Calu3 (cell line): ENCODE measurements around the gene TSPAN15. TPM values are rescaled to one million over a fixed set of nuclear protein-coding genes. Genes with fewer than 3 reads are reported as not detected.
A peak's percentile ranks its signal among the peaks of the same experiment; 100 is the strongest.

Experiments
- BruUV-seq: library from RNA; stranded (reverse); fragments of 400-500 nt; replicated peaks from 2 replicates; lab custom pipeline; 2021; lab: Mats Ljungman, UMichigan
- CTCF ChIA-PET: fragments of 300-600 bp; sonication (Branson Sonifier 250); formaldehyde crosslinking; loops from one replicate; lab custom pipeline; 2022; ENCODE audit warnings: antibody characterized with exemption; lab: Charles Lee
- DNase-seq: peaks from one replicate; pipeline ENCODE4 v3.0.0; 2022
- H3K27ac Mint-ChIP-seq: one replicate; pipeline ENCODE4 v1.8.0; 2022; ENCODE audit warnings: mixed read lengths; ENCODE audit not compliant: unreplicated experiment
- H3K27me3 Mint-ChIP-seq: one replicate; pipeline ENCODE4 v1.8.0; 2022; ENCODE audit warnings: mixed read lengths; ENCODE audit not compliant: unreplicated experiment
- H3K36me3 Mint-ChIP-seq: one replicate; pipeline ENCODE4 v1.8.0; 2022; ENCODE audit warnings: mild to moderate bottlenecking, moderate library complexity, mixed read lengths; ENCODE audit not compliant: insufficient read depth, unreplicated experiment
- H3K4me1 Mint-ChIP-seq: one replicate; pipeline ENCODE4 v1.8.0; 2022; ENCODE audit warnings: mild to moderate bottlenecking, low read depth, mixed read lengths; ENCODE audit not compliant: unreplicated experiment
- H3K4me3 Mint-ChIP-seq: one replicate; pipeline ENCODE4 v1.8.0; 2022; ENCODE audit warnings: mild to moderate bottlenecking, low read depth, moderate library complexity, mixed read lengths; ENCODE audit not compliant: unreplicated experiment
- H3K9me3 Mint-ChIP-seq: one replicate; pipeline ENCODE4 v1.8.0; 2022; ENCODE audit warnings: low read depth, mixed read lengths; ENCODE audit not compliant: unreplicated experiment
- intact Hi-C: fragments of 100-400 bp; cut with micrococcal nuclease; formaldehyde crosslinking; loops from one replicate; pipeline ENCODE4 v1.10.0; 2022; ENCODE audit not compliant: unreplicated experiment
- total RNA-seq: library from RNA; stranded (reverse); gene quantifications from 2 replicates; pipeline ENCODE4 v1.2.3, GENCODE V29; 2022
- TF ChIP-seq, protein P1 (sequence below): fragments of 200-600 bp; IDR thresholded peaks from one replicate; pipeline ENCODE4 v1.8.0; 2022; ENCODE audit warnings: antibody characterized with exemption; ENCODE audit not compliant: unreplicated experiment

TSPAN15 gene
- total RNA-seq, 1 experiment from 2014 or later = 137 TPM

DNA sequence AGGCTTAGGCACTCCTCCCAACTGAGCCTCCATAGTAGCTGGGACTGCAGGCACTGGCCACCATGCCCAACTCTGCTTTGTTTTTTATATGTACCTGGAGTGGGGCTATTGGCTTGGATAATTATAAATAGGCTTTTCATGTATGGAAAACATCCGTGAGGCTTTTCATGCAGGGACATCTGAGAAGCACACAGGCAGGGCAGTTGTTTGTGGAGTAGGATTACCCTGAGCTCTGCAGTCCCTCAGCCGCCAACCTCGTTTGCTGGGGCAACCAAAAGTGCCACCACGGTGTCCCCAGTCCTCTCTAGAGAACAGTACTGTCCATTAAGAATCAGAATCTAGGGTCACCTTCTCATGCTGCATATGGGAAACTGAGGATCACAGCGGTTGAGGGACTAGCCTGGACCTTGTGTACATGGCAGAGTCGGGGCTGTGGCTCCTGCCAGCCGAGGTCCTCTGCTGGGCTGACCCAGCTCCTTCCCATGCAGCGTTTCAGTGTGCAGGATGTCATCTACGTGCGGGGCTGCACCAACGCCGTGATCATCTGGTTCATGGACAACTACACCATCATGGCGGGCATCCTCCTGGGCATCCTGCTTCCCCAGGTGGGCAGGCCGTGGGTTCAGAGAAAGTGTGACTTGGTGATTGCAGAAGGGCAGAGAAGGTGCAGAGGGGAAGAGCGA is 54.5 kb downstream of the TSPAN15 start:
- no peaks in the 10 kb centered on the region for H3K4me1 Mint-ChIP-seq
- no peak for DNase-seq
- intact Hi-C loops = no loop called here
- no peaks in the 10 kb centered on the region for H3K9me3 Mint-ChIP-seq
- peaks cover 37% of the 10 kb centered on the region for H3K36me3 Mint-ChIP-seq
- TF ChIP-seq, protein P1, sequence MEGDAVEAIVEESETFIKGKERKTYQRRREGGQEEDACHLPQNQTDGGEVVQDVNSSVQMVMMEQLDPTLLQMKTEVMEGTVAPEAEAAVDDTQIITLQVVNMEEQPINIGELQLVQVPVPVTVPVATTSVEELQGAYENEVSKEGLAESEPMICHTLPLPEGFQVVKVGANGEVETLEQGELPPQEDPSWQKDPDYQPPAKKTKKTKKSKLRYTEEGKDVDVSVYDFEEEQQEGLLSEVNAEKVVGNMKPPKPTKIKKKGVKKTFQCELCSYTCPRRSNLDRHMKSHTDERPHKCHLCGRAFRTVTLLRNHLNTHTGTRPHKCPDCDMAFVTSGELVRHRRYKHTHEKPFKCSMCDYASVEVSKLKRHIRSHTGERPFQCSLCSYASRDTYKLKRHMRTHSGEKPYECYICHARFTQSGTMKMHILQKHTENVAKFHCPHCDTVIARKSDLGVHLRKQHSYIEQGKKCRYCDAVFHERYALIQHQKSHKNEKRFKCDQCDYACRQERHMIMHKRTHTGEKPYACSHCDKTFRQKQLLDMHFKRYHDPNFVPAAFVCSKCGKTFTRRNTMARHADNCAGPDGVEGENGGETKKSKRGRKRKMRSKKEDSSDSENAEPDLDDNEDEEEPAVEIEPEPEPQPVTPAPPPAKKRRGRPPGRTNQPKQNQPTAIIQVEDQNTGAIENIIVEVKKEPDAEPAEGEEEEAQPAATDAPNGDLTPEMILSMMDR = no peak
- CTCF ChIA-PET = no interaction called here
- no peak overlapping the region for H3K27ac Mint-ChIP-seq
- H3K27me3 Mint-ChIP-seq = no peaks in the 10 kb centered on the region
- H3K4me3 Mint-ChIP-seq = no peak overlapping the region
- no TSS peak for BruUV-seq

- CTCF ChIA-PET = interaction anchor here (0.5 kb wide), 1 partner anchor 1571 kb away, joined by 10 read pairs; no protein-coding TSS in a partner anchor
- DNase-seq = no peak
- TF ChIP-seq, protein P1 = no peak
- BruUV-seq = no TSS peak
- Mint-ChIP-seq H3K36me3 (peaks cover 37% of the 10 kb centered on the region), H3K27ac (no peak overlapping the region), H3K4me3 (no peak overlapping the region), H3K9me3 (no peaks in the 10 kb centered on the region), H3K27me3 (no peaks in the 10 kb centered on the region), H3K4me1 (no peaks in the 10 kb centered on the region)
- intact Hi-C loops = no loop called here
Measured at GRCh38 chr10:69506487-69506833, 55.2 kb downstream of the TSPAN15 start.

DNA sequence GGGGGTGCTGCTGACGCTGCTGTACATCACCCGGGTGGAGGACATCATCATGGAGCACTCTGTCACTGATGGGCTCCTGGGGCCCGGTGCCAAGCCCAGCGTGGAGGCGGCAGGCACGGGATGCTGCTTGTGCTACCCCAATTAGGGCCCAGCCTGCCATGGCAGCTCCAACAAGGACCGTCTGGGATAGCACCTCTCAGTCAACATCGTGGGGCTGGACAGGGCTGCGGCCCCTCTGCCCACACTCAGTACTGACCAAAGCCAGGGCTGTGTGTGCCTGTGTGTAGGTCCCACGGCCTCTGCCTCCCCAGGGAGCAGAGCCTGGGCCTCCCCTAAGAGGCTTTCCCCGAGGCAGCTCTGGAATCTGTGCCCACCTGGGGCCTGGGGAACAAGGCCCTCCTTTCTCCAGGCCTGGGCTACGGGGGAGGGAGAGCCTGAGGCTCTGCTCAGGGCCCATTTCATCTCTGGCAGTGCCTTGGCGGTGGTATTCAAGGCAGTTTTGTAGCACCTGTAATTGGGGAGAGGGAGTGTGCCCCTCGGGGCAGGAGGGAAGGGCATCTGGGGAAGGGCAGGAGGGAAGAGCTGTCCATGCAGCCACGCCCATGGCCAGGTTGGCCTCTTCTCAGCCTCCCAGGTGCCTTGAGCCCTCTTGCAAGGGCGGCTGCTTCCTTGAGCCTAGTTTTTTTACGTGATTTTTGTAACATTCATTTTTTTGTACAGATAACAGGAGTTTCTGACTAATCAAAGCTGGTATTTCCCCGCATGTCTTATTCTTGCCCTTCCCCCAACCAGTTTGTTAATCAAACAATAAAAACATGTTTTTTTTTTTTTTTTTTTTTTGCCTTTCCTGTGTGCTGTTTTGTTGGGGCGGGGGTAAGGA is 55.8 kb downstream of the TSPAN15 start:
- TF ChIP-seq, protein P1 = no peak
- intact Hi-C loops = no loop called here

DNA sequence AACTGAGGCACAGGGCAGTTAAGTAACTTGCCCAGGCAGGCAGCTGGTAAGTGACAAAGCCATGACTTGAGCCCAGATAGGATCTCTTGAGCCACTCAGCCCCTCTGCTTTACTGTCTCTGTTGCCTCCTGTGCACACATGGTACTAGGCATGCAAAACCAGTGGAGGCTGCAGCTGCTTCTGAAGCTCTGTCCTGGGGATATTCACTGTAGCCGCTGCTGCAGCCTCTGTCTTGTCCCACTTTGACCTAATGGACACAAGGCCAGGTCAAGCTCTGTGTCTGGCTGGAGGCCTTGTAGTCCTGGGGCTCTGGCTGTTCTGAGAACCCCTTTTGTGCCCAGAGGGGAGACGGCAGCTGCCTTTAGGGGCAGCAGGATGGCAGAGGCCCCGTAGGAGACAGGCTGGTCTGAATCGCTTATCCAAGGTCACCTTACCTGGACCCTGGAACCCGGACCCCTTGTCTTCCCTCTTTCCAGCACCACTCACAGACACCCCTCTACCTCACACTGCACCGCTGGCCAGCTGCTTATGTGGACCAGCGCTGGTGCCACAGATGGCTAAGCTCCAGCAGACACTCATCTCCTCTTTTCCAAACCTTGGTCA is 57.6 kb downstream of the TSPAN15 start:
- TF ChIP-seq, protein P1 = no peak
- no peak for DNase-seq
- intact Hi-C loops = no loop called here
- Mint-ChIP-seq H3K36me3 (peaks cover 31% of the 10 kb centered on the region), H3K27ac (peak overlapping the region; percentile 18), H3K4me3 (no peak overlapping the region), H3K9me3 (no peaks in the 10 kb centered on the region), H3K4me1 (no peaks in the 10 kb centered on the region), H3K27me3 (no peaks in the 10 kb centered on the region)
- CTCF ChIA-PET = interaction anchor here (1.0 kb wide), 1 partner anchor 85 kb away, joined by 3 read pairs; no protein-coding TSS in a partner anchor
- BruUV-seq = no TSS peak

More for the DNA sequence above, 55.8 kb downstream of the TSPAN15 start:
- Mint-ChIP-seq H3K27me3 (no peaks in the 10 kb centered on the region), H3K9me3 (no peaks in the 10 kb centered on the region), H3K27ac (peak overlapping the region; percentile 33), H3K4me1 (no peaks in the 10 kb centered on the region), H3K4me3 (no peak overlapping the region), H3K36me3 (peaks cover 37% of the 10 kb centered on the region)
- CTCF ChIA-PET = interaction anchor here (0.5 to 0.7 kb wide), 2 partner anchors 15 to 1572 kb away, joined by 3 to 10 read pairs; no protein-coding TSS in a partner anchor
- no peak for DNase-seq
- BruUV-seq = TSS peak; percentile 42
